HCT116 (cell line): Measurements from ENCODE around the gene REXO5. TPM values are rescaled to one million over a fixed set of nuclear protein-coding genes. Genes with fewer than 3 reads are reported as not detected.

ENCODE experiments used
- ATAC-seq: fragments of 200-7000 bp; cut with Tn5 transposase; 2 replicates; pipeline ENCODE4 v1.9.1; 2020; ENCODE audit warnings: mild to moderate bottlenecking, moderate library complexity
- BruUV-seq: library from RNA; stranded (reverse); fragments of 400-500 nt; replicated peaks from 2 replicates; lab custom pipeline; 2021; lab: Mats Ljungman, UMichigan
- CTCF ChIA-PET: fragments of 300-600 bp; sonication (Branson Sonifier 250); formaldehyde crosslinking; loops from one replicate; lab custom pipeline; 2021; ENCODE audit warnings: antibody characterized with exemption; lab: Charles Lee
- POLR2A ChIA-PET: fragments of 300-600, 350-600 bp; sonication (Branson Sonifier 250); formaldehyde crosslinking; loops from one replicate; lab custom pipeline; 2021; ENCODE audit warnings: antibody characterized with exemption; lab: Charles Lee
- RAD21 ChIA-PET, 2 experiments: fragments of 300-600 bp; sonication (Branson Sonifier 250); formaldehyde crosslinking; loops; one replicate each; lab custom pipeline; 2023; ENCODE audit warnings: low total read pairs in 2 of 2; ENCODE audit not compliant: uncharacterized antibody in 2 of 2, unreplicated experiment in 2 of 2, low non-redundant PET in 1 of 2; lab: Charles Lee
- DNase-seq: peaks from one replicate; pipeline ENCODE4 v3.0.0-alpha.2; 2010; ENCODE audit warnings: low read depth, low spot score
- H2AFZ ChIP-seq: fragments of 200-600 bp; shearing (Covaris generic), sonication (generic); 2 replicates; pipeline ENCODE4 v1.6.1; 2017; ENCODE audit warnings: low read depth, mixed run types, mixed read lengths, antibody characterized with exemption, low read length; ENCODE audit not compliant: poor library complexity, severe bottlenecking
- H3K27ac ChIP-seq: 2 replicates; pipeline ENCODE4 v1.5.1; 2012; ENCODE audit warnings: low read depth, low read length
- H3K27me3 ChIP-seq: fragments of 200-600 bp; sonication (generic); 2 replicates; pipeline ENCODE4 v1.6.1; 2016; ENCODE audit warnings: mixed run types, low read length, mixed read lengths; ENCODE audit not compliant: insufficient read depth
- H3K36me3 ChIP-seq, 2 experiments: fragments of 200-500 bp in 1 of 2; fragments of 200-600 bp in 1 of 2; sonication (Bioruptor generic) in 1 of 2; sonication (generic) in 1 of 2; 2 replicates each; pipeline versions ENCODE4 v1.5.1 to v1.6.1; 2014 to 2016; ENCODE audit warnings: low read length in 2 of 2, inconsistent platforms in 1 of 2, mixed read lengths in 1 of 2, mixed run types in 1 of 2; ENCODE audit not compliant: insufficient read depth in 2 of 2, control insufficient read depth in 1 of 2
- H3K4me1 ChIP-seq, 2 experiments: fragments of 200-600 bp in 1 of 2; sonication (generic) in 1 of 2; 2 replicates each; pipeline versions ENCODE4 v1.5.1 to v1.6.1; 2012 to 2017; ENCODE audit warnings: low read length in 2 of 2, inconsistent platforms in 1 of 2, mild to moderate bottlenecking in 1 of 2, mixed read lengths in 1 of 2, mixed run types in 1 of 2, moderate library complexity in 1 of 2; ENCODE audit not compliant: insufficient read depth in 2 of 2, control insufficient read depth in 1 of 2
- H3K4me2 ChIP-seq: fragments of 200-600 bp; sonication (generic); 2 replicates; pipeline ENCODE4 v1.6.1; 2017; ENCODE audit warnings: mixed run types, low read length, mixed read lengths
- H3K4me3 ChIP-seq, 2 experiments: fragments of 200-600 bp in 1 of 2; sonication (generic) in 1 of 2; replicated peaks in 1 of 2; 2 replicates each; pipeline ENCODE4 v1.5.1; 2011 to 2016; ENCODE audit warnings: low read length in 2 of 2, control low read depth in 1 of 2, low read depth in 1 of 2, mild to moderate bottlenecking in 1 of 2, mixed read lengths in 1 of 2, mixed run types in 1 of 2
- H3K79me2 ChIP-seq: fragments of 200-600 bp; sonication (generic); 2 replicates; pipeline ENCODE4 v1.6.1; 2017; ENCODE audit warnings: mild to moderate bottlenecking, mixed run types, low read length, moderate library complexity, mixed read lengths; ENCODE audit not compliant: insufficient read depth
- H3K9ac ChIP-seq: fragments of 200-600 bp; sonication (generic); 2 replicates; pipeline ENCODE4 v1.6.1; 2016; ENCODE audit warnings: low read length, mixed read lengths
- H3K9me2 ChIP-seq: fragments of 200-600 bp; sonication (generic), shearing (Covaris generic); 2 replicates; pipeline ENCODE4 v1.6.1; 2017; ENCODE audit warnings: mixed run types, mild to moderate bottlenecking, moderate library complexity; ENCODE audit not compliant: insufficient read depth
- H3K9me3 ChIP-seq, 2 experiments: fragments of 200-500 bp in 1 of 2; fragments of 200-600 bp in 1 of 2; sonication (Bioruptor generic) in 1 of 2; sonication (generic) in 1 of 2; 2 replicates each; pipeline ENCODE4 v1.6.1; 2014 to 2017; ENCODE audit warnings: low read length in 2 of 2, mixed read lengths in 2 of 2, inconsistent platforms in 1 of 2, low read depth in 1 of 2, mild to moderate bottlenecking in 1 of 2, mixed run types in 1 of 2, moderate library complexity in 1 of 2; ENCODE audit not compliant: control insufficient read depth in 1 of 2, insufficient read depth in 1 of 2
- H4K20me1 ChIP-seq: fragments of 200-600 bp; sonication (generic), shearing (Covaris generic); 2 replicates; pipeline ENCODE4 v1.6.1; 2017; ENCODE audit warnings: mixed run types, mild to moderate bottlenecking, moderate library complexity; ENCODE audit not compliant: insufficient read depth
- CBX3 ChIP-seq: IDR thresholded peaks from 2 replicates; pipeline ENCODE4 v1.6.1; 2012; ENCODE audit warnings: low read depth
- EGR1 ChIP-seq: IDR thresholded peaks from 2 replicates; pipeline ENCODE4 v1.6.1; 2012; ENCODE audit warnings: low read depth
- EZH2phosphoT487 ChIP-seq: fragments of 200-600 bp; IDR thresholded peaks from 2 replicates; pipeline ENCODE4 v1.6.1; 2018; ENCODE audit warnings: antibody characterized with exemption, borderline replicate concordance
- FOSL1 ChIP-seq: IDR thresholded peaks from 2 replicates; pipeline ENCODE4 v1.6.1; 2012; ENCODE audit warnings: low read depth
- POLR2AphosphoS5 ChIP-seq: IDR thresholded peaks from 2 replicates; pipeline ENCODE4 v1.6.1; 2011; ENCODE audit warnings: mild to moderate bottlenecking, low read depth, low read length, moderate library complexity
- RAD21 ChIP-seq: IDR thresholded peaks from 2 replicates; pipeline ENCODE4 v1.6.1; 2012; ENCODE audit warnings: low read depth, mild to moderate bottlenecking
- SIN3A ChIP-seq: IDR thresholded peaks from 2 replicates; pipeline ENCODE4 v1.6.1; 2012; ENCODE audit warnings: low read depth
- SP1 ChIP-seq: IDR thresholded peaks from 2 replicates; pipeline ENCODE4 v1.6.1; 2012; ENCODE audit warnings: low read depth
- SRF ChIP-seq: IDR thresholded peaks from 2 replicates; pipeline ENCODE4 v1.6.1; 2012; ENCODE audit warnings: low read depth
- TCF7L2 ChIP-seq: IDR thresholded peaks from 2 replicates; pipeline ENCODE4 v1.7.0; 2011; ENCODE audit warnings: borderline replicate concordance, inconsistent platforms; ENCODE audit not compliant: insufficient read depth, insufficient read length; ENCODE audit errors: extremely low read depth
- YY1 ChIP-seq: IDR thresholded peaks from 2 replicates; pipeline ENCODE4 v1.6.1; 2011; ENCODE audit warnings: low read length, low read depth, moderate library complexity, mild to moderate bottlenecking; ENCODE audit not compliant: insufficient replicate concordance; ENCODE audit errors: extremely low read depth
- ZFX ChIP-seq: fragments of 450-650 bp; IDR thresholded peaks from 2 replicates; pipeline ENCODE4 v1.6.1; 2017
- ZNF274 ChIP-seq: fragments of 200-500 bp; sonication (Bioruptor generic); IDR thresholded peaks from 2 replicates; pipeline ENCODE4 v1.6.1; 2014; ENCODE audit warnings: mild to moderate bottlenecking, low read depth, low read length, inconsistent platforms
- intact Hi-C: fragments of 100-400 bp; cut with micrococcal nuclease; formaldehyde crosslinking; loops from 2 replicates; pipeline ENCODE4 v1.10.0; 2022
- total RNA-seq: library from RNA; stranded (reverse); gene quantifications from one replicate; pipeline ENCODE4 v1.2.1, GENCODE V29; 2021; ENCODE audit not compliant: unreplicated experiment
- TF ChIP-seq, protein P1 (sequence below): IDR thresholded peaks from 2 replicates; pipeline ENCODE4 v1.6.1; 2012; ENCODE audit warnings: low read depth
- TF ChIP-seq, protein P2 (sequence below): IDR thresholded peaks from 2 replicates; pipeline ENCODE4 v1.6.1; 2012
- TF ChIP-seq, protein P3 (sequence below), 3 experiments: fragments of 200-600 bp in 1 of 3; sonication (generic) in 1 of 3; IDR thresholded peaks in 2 of 3; conservative IDR thresholded peaks in 1 of 3; 2 replicates each; pipeline ENCODE4 v1.5.1; 2012 to 2017; ENCODE audit warnings: low read depth in 2 of 3, low read length in 2 of 3, antibody characterized with exemption in 1 of 3, borderline replicate concordance in 1 of 3, control low read depth in 1 of 3, mild to moderate bottlenecking in 1 of 3, mixed read lengths in 1 of 3, mixed run types in 1 of 3, moderate library complexity in 1 of 3; ENCODE audit not compliant: insufficient read depth in 1 of 3
- TF ChIP-seq, protein P4 (sequence below): IDR thresholded peaks from 2 replicates; pipeline ENCODE4 v1.6.1; 2011; ENCODE audit warnings: mild to moderate bottlenecking, low read length, moderate library complexity; ENCODE audit not compliant: insufficient replicate concordance; ENCODE audit errors: extremely low read depth
- TF ChIP-seq, protein P5 (sequence below): IDR thresholded peaks from 2 replicates; pipeline ENCODE4 v1.6.1; 2012

The REXO5 gene
- total RNA-seq, 1 experiment from 2014 or later: 10.5 TPM

DNA sequence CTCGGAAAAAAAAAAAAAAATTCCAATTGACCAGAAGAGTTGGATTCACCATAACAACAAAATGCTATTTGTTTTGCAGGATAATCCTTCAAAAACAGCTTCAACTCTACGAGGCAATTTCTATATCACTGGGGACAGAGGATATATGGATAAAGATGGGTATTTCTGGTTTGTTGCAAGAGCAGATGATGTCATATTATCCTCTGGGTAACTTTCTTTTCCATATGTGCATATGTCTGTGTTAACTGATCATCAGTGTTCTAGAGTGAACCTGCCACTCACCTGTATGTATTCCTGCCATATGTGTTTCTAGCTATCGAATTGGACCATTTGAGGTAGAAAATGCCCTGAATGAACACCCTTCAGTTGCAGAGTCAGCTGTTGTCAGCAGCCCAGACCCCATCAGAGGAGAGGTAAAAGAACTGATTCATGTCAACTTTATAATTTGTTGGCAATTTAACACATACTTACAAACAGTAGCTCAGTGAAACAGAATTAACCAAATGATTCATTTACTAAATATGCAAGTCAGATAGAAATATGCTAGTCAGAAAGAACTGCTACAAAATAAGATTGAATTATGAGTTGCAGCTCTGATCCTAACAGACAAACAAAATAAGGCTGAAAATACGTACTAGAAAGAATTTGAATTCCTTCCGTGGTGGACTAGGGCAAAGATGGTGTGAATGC, 14.3 kb upstream of the REXO5 start (continued):
- TF ChIP-seq EZH2phosphoT487 (no peak), YY1 (no peak), POLR2AphosphoS5 (no peak)
- TF ChIP-seq, protein P1, sequence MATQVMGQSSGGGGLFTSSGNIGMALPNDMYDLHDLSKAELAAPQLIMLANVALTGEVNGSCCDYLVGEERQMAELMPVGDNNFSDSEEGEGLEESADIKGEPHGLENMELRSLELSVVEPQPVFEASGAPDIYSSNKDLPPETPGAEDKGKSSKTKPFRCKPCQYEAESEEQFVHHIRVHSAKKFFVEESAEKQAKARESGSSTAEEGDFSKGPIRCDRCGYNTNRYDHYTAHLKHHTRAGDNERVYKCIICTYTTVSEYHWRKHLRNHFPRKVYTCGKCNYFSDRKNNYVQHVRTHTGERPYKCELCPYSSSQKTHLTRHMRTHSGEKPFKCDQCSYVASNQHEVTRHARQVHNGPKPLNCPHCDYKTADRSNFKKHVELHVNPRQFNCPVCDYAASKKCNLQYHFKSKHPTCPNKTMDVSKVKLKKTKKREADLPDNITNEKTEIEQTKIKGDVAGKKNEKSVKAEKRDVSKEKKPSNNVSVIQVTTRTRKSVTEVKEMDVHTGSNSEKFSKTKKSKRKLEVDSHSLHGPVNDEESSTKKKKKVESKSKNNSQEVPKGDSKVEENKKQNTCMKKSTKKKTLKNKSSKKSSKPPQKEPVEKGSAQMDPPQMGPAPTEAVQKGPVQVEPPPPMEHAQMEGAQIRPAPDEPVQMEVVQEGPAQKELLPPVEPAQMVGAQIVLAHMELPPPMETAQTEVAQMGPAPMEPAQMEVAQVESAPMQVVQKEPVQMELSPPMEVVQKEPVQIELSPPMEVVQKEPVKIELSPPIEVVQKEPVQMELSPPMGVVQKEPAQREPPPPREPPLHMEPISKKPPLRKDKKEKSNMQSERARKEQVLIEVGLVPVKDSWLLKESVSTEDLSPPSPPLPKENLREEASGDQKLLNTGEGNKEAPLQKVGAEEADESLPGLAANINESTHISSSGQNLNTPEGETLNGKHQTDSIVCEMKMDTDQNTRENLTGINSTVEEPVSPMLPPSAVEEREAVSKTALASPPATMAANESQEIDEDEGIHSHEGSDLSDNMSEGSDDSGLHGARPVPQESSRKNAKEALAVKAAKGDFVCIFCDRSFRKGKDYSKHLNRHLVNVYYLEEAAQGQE: no peak

DNA sequence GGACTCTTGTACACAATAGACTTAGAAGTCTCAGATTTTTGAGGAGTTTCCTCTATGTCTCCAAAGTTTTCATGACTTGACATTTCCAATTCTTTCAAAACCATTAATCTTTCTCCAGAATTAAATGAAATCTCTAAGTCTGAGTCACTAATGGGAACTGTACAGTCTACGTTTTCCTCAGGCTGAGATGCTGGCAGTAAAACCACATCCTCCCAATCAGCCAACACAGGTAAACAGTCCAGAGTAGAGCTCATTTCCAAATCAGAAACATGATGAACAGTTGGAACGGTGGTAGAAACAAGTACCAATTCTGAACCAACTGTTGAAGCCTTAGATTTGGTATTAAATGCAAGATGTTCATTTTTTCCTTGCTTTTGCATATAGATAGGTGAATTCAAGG, 8.0 kb upstream of the REXO5 start:
- Histone ChIP-seq H3K27me3 (no peaks in the 10 kb centered on the region), H3K9me2 (no peaks in the 10 kb centered on the region), H4K20me1 (no peaks in the 10 kb centered on the region), H3K79me2 (no peaks in the 10 kb centered on the region), H2AFZ (no peak overlapping the region), H3K4me3 (no peak overlapping the region), H3K9ac (no peak overlapping the region), H3K36me3 (peaks cover 10 to 13% of the 10 kb centered on the region in 2 experiments), H3K9me3 (no peaks in the 10 kb centered on the region), H3K4me1 (no peaks in the 10 kb centered on the region), H3K27ac (no peak overlapping the region), H3K4me2 (no peak overlapping the region)
- ATAC-seq (no peak), DNase-seq (no peak)
- ChIA-PET CTCF (no interaction called here), POLR2A (no interaction called here), RAD21 (no interaction called here)
- BruUV-seq: no TSS peak
- intact Hi-C loops: no loop called here
- TF ChIP-seq SIN3A (no peak), RAD21 (no peak), SRF (no peak), CBX3 (no peak), SP1 (no peak), ZFX (no peak), EGR1 (no peak), ZNF274 (no peak), FOSL1 (no peak), TCF7L2 (no peak), POLR2AphosphoS5 (no peak)
- TF ChIP-seq, protein P2, sequence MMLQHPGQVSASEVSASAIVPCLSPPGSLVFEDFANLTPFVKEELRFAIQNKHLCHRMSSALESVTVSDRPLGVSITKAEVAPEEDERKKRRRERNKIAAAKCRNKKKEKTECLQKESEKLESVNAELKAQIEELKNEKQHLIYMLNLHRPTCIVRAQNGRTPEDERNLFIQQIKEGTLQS: no peak
- TF ChIP-seq, protein P3, sequence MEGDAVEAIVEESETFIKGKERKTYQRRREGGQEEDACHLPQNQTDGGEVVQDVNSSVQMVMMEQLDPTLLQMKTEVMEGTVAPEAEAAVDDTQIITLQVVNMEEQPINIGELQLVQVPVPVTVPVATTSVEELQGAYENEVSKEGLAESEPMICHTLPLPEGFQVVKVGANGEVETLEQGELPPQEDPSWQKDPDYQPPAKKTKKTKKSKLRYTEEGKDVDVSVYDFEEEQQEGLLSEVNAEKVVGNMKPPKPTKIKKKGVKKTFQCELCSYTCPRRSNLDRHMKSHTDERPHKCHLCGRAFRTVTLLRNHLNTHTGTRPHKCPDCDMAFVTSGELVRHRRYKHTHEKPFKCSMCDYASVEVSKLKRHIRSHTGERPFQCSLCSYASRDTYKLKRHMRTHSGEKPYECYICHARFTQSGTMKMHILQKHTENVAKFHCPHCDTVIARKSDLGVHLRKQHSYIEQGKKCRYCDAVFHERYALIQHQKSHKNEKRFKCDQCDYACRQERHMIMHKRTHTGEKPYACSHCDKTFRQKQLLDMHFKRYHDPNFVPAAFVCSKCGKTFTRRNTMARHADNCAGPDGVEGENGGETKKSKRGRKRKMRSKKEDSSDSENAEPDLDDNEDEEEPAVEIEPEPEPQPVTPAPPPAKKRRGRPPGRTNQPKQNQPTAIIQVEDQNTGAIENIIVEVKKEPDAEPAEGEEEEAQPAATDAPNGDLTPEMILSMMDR (IDR thresholded peaks at IDR 0.05 in 2 of 3, conservative IDR thresholded peaks at IDR 0.05 in 1 of 3; ENCODE audit: borderline replicate concordance in 1 of 3, insufficient read depth in 1 of 3, low read depth in 2 of 3, low read length in 2 of 3): no peak
- TF ChIP-seq, protein P4, sequence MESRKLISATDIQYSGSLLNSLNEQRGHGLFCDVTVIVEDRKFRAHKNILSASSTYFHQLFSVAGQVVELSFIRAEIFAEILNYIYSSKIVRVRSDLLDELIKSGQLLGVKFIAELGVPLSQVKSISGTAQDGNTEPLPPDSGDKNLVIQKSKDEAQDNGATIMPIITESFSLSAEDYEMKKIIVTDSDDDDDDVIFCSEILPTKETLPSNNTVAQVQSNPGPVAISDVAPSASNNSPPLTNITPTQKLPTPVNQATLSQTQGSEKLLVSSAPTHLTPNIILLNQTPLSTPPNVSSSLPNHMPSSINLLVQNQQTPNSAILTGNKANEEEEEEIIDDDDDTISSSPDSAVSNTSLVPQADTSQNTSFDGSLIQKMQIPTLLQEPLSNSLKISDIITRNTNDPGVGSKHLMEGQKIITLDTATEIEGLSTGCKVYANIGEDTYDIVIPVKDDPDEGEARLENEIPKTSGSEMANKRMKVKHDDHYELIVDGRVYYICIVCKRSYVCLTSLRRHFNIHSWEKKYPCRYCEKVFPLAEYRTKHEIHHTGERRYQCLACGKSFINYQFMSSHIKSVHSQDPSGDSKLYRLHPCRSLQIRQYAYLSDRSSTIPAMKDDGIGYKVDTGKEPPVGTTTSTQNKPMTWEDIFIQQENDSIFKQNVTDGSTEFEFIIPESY: no peak
- TF ChIP-seq, protein P5, sequence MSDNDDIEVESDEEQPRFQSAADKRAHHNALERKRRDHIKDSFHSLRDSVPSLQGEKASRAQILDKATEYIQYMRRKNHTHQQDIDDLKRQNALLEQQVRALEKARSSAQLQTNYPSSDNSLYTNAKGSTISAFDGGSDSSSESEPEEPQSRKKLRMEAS: no peak
